ENCODE results near the gene SLC25A26.

SLC25A26 gene

DNA sequence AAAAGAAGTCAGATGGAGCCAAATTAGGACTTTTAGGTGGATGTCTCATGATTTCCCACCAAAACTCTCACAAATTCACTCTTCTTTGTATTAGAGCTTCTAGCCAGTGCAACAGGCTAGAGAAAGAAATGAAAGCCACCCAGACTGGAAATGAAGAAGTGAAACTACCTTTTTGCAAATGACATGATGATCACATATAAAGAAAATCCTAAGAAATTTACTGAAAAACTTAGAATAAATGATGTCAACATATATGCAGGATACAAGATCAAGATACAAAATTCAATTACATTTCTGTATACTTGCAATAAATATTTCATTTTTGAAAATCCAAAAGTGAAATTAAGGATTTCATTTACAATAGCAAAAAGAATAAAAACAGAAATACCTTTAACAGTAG, 169.2 kb downstream of the SLC25A26 start:
- Histone ChIP-seq H3K4ac (ENCODE audit: low read depth, low read length) (no peak overlapping the region), H4K91ac (ENCODE audit: low read depth, low read length) (no peak overlapping the region), H2BK120ac (ENCODE audit: insufficient read depth, low read length, poor library complexity) (no peak overlapping the region), H3K27me3 (ENCODE audit: insufficient read depth, low read length) (no peaks in the 10 kb centered on the region), H3K14ac (ENCODE audit: low read length) (no peak overlapping the region), H2BK12ac (ENCODE audit: low read length) (no peak overlapping the region), H3K9ac (ENCODE audit: low read length) (no peak overlapping the region), H4K12ac (ENCODE audit: low read depth, low read length) (no peak overlapping the region), H3K18ac (ENCODE audit: low read length) (no peak overlapping the region), H2AK5ac (ENCODE audit: low read length) (no peak overlapping the region), H3K4me2 (ENCODE audit: low read length) (no peak overlapping the region), H2BK5ac (ENCODE audit: low read depth, low read length, poor library complexity) (no peak overlapping the region), H2AFZ (ENCODE audit: insufficient read depth, low read length, poor library complexity) (no peak overlapping the region), H4K8ac (ENCODE audit: low read depth, low read length) (no peak overlapping the region), H3K27ac (ENCODE audit: low read depth, low read length) (no peak overlapping the region), H3K36me3 (ENCODE audit: control insufficient read depth in 1 of 2, insufficient read depth in 2 of 2, low read length in 2 of 2) (no peaks in the 10 kb centered on the region), H3K79me1 (ENCODE audit: low read length) (no peaks in the 10 kb centered on the region), H3K9me3 (ENCODE audit: insufficient read depth, low read depth, low read length) (peaks cover 5% of the 10 kb centered on the region), H3K4me1 (ENCODE audit: control insufficient read depth in 1 of 2, insufficient read depth in 2 of 2, low read length in 2 of 2) (peaks cover 0 to 7% of the 10 kb centered on the region in 2 experiments), H3K23ac (ENCODE audit: low read length) (no peak overlapping the region), H3K4me3 (ENCODE audit: low read depth, low read length) (no peak overlapping the region), H3K79me2 (ENCODE audit: control insufficient read depth, insufficient read depth, low read length, poor library complexity) (no peaks in the 10 kb centered on the region)
- no peak for DNase-seq

DNA sequence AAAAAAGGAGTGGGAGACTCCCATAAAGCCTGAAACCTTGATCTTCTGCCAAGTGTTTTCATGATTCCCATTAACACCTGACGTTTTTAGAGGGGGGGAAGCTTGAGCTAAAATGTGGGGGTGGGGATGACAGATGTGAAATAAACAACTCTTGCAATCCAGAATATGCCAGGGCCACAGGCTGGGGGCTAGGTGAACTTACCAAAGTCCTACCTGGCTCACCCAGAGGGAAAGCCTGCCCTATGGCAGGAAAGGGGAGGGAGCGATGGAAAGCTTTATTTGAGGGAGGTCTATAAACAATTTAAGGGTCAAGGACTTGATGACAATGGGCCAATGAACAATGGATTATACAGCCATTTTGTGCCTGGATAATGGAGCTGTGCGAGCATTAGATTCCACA, 171.7 kb downstream of the SLC25A26 start:
- Histone ChIP-seq H3K27ac (ENCODE audit: low read depth, low read length) (no peak overlapping the region), H3K4me3 (ENCODE audit: low read depth, low read length) (no peak overlapping the region), H3K36me3 (ENCODE audit: control insufficient read depth in 1 of 2, insufficient read depth in 2 of 2, low read length in 2 of 2) (no peaks in the 10 kb centered on the region), H3K14ac (ENCODE audit: low read length) (no peak overlapping the region), H3K4me1 (ENCODE audit: control insufficient read depth in 1 of 2, insufficient read depth in 2 of 2, low read length in 2 of 2) (peaks cover 2 to 10% of the 10 kb centered on the region in 2 experiments), H2BK12ac (ENCODE audit: low read length) (no peak overlapping the region), H4K12ac (ENCODE audit: low read depth, low read length) (no peak overlapping the region), H3K27me3 (ENCODE audit: insufficient read depth, low read length) (no peaks in the 10 kb centered on the region), H3K4ac (ENCODE audit: low read depth, low read length) (no peak overlapping the region), H3K23ac (ENCODE audit: low read length) (no peak overlapping the region), H3K9me3 (ENCODE audit: insufficient read depth, low read depth, low read length) (no peaks in the 10 kb centered on the region), H3K9ac (ENCODE audit: low read length) (no peak overlapping the region), H3K4me2 (ENCODE audit: low read length) (no peak overlapping the region), H4K91ac (ENCODE audit: low read depth, low read length) (no peak overlapping the region), H3K79me1 (ENCODE audit: low read length) (peaks cover 2% of the 10 kb centered on the region), H2BK120ac (ENCODE audit: insufficient read depth, low read length, poor library complexity) (no peak overlapping the region), H2AFZ (ENCODE audit: insufficient read depth, low read length, poor library complexity) (no peak overlapping the region), H2AK5ac (ENCODE audit: low read length) (no peak overlapping the region), H4K8ac (ENCODE audit: low read depth, low read length) (no peak overlapping the region), H2BK5ac (ENCODE audit: low read depth, low read length, poor library complexity) (no peak overlapping the region), H3K79me2 (ENCODE audit: control insufficient read depth, insufficient read depth, low read length, poor library complexity) (no peaks in the 10 kb centered on the region), H3K18ac (ENCODE audit: low read length) (no peak overlapping the region)
- no peak for DNase-seq
- no CpG with 5 or more reads among the region's 3 CpGs for WGBS (ENCODE audit: extremely low coverage, insufficient coverage, insufficient read length)

DNA sequence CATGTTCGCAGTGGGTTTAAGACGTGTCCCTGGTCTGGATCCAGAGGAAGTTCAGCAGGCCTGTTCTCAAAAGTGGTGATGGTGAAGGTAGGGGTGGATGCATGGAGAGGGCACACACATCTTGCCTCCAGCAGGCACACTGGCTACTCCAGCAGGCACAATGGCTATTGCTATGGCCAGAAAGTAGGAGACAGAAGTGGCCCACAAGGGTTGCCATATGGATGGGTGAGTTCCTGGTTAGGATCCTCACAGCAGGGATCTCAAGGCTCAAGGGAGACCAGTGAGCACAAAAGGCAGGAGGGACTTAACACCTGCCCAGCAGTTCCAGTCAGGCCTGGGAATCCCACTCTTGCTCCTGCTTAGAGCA, 172.1 kb downstream of the SLC25A26 start:
- Histone ChIP-seq H2BK120ac (ENCODE audit: insufficient read depth, low read length, poor library complexity) (no peak overlapping the region), H4K8ac (ENCODE audit: low read depth, low read length) (no peak overlapping the region), H3K18ac (ENCODE audit: low read length) (no peak overlapping the region), H3K9ac (ENCODE audit: low read length) (no peak overlapping the region), H3K4me3 (ENCODE audit: low read depth, low read length) (no peak overlapping the region), H3K79me2 (ENCODE audit: control insufficient read depth, insufficient read depth, low read length, poor library complexity) (no peaks in the 10 kb centered on the region), H2AK5ac (ENCODE audit: low read length) (no peak overlapping the region), H4K12ac (ENCODE audit: low read depth, low read length) (no peak overlapping the region), H2BK5ac (ENCODE audit: low read depth, low read length, poor library complexity) (no peak overlapping the region), H3K79me1 (ENCODE audit: low read length) (peaks cover 4% of the 10 kb centered on the region), H4K91ac (ENCODE audit: low read depth, low read length) (no peak overlapping the region), H3K4ac (ENCODE audit: low read depth, low read length) (no peak overlapping the region), H3K27me3 (ENCODE audit: insufficient read depth, low read length) (no peaks in the 10 kb centered on the region), H3K23ac (ENCODE audit: low read length) (no peak overlapping the region), H3K27ac (ENCODE audit: low read depth, low read length) (no peak overlapping the region), H3K4me2 (ENCODE audit: low read length) (no peak overlapping the region), H2BK12ac (ENCODE audit: low read length) (no peak overlapping the region), H2AFZ (ENCODE audit: insufficient read depth, low read length, poor library complexity) (no peak overlapping the region), H3K9me3 (ENCODE audit: insufficient read depth, low read depth, low read length) (no peaks in the 10 kb centered on the region), H3K4me1 (ENCODE audit: control insufficient read depth in 1 of 2, insufficient read depth in 2 of 2, low read length in 2 of 2) (peaks cover 2 to 12% of the 10 kb centered on the region in 2 experiments), H3K14ac (ENCODE audit: low read length) (no peak overlapping the region), H3K36me3 (ENCODE audit: control insufficient read depth in 1 of 2, insufficient read depth in 2 of 2, low read length in 2 of 2) (no peaks in the 10 kb centered on the region)
- no peak for DNase-seq
- no CpG with 5 or more reads among the region's 2 CpGs for WGBS (ENCODE audit: extremely low coverage, insufficient coverage, insufficient read length)

DNA sequence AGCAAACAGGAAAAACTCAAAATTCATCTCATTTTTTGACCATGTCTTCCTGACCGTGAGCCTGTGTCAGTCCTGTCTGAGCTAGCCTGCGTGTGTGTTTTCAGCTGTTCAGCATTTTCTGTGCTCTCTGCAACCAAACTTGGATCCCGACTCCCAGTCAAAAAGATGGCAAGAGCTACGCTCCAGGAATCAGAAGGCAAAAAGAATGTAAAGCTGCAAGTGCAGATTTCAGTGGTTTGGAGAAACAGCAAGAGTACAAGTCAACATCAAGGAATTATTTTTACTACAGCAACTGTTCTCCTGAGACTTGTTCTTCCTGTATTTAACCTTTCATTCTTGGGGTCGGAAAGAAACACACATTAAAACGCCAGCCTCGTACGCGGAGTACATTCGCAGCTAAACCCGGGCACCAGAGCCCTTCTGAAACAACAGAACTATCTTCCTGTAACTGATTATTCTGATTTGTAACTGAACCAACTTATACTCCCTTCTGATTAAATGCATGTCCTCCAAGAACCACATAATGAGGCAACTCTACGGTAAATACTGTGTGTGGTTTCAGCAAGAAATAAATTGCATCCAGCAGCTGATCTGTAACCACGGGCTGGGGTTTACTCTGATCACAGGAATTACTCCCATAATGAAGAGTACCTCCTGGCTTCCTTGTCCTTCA, 172.7 kb downstream of the SLC25A26 start:
- Histone ChIP-seq H3K23ac (ENCODE audit: low read length) (no peak overlapping the region), H3K36me3 (ENCODE audit: control insufficient read depth in 1 of 2, insufficient read depth in 2 of 2, low read length in 2 of 2) (no peaks in the 10 kb centered on the region), H3K9me3 (ENCODE audit: insufficient read depth, low read depth, low read length) (no peaks in the 10 kb centered on the region), H2BK120ac (ENCODE audit: insufficient read depth, low read length, poor library complexity) (no peak overlapping the region), H3K27ac (ENCODE audit: low read depth, low read length) (no peak overlapping the region), H3K4me1 (ENCODE audit: control insufficient read depth in 1 of 2, insufficient read depth in 2 of 2, low read length in 2 of 2) (peaks cover 4 to 13% of the 10 kb centered on the region in 2 experiments), H3K4ac (ENCODE audit: low read depth, low read length) (no peak overlapping the region), H3K27me3 (ENCODE audit: insufficient read depth, low read length) (no peaks in the 10 kb centered on the region), H2BK5ac (ENCODE audit: low read depth, low read length, poor library complexity) (no peak overlapping the region), H3K14ac (ENCODE audit: low read length) (no peak overlapping the region), H3K79me1 (ENCODE audit: low read length) (peaks cover 5% of the 10 kb centered on the region), H3K4me2 (ENCODE audit: low read length) (no peak overlapping the region), H4K8ac (ENCODE audit: low read depth, low read length) (no peak overlapping the region), H2AK5ac (ENCODE audit: low read length) (no peak overlapping the region), H4K12ac (ENCODE audit: low read depth, low read length) (no peak overlapping the region), H2BK12ac (ENCODE audit: low read length) (no peak overlapping the region), H3K9ac (ENCODE audit: low read length) (no peak overlapping the region), H3K79me2 (ENCODE audit: control insufficient read depth, insufficient read depth, low read length, poor library complexity) (no peaks in the 10 kb centered on the region), H3K18ac (ENCODE audit: low read length) (no peak overlapping the region), H4K91ac (ENCODE audit: low read depth, low read length) (no peak overlapping the region), H2AFZ (ENCODE audit: insufficient read depth, low read length, poor library complexity) (no peak overlapping the region), H3K4me3 (ENCODE audit: low read depth, low read length) (no peak overlapping the region)
- no peak for DNase-seq
- WGBS (ENCODE audit: extremely low coverage, insufficient coverage, insufficient read length): no CpG with 5 or more reads among the region's 13 CpGs

Data from trophoblast cell (in vitro differentiated cells and primary cell).